ENCODE measurements around the gene LEMD2. TPM values are rescaled to one million over a fixed set of nuclear protein-coding genes. Genes with fewer than 3 reads are reported as not detected.

Gene LEMD2
- total and polyA plus RNA-seq, 12 donors, result 32.4 to 121 (median 60.0) TPM

GRCh38 chr6:33727932-33728331 lies 61.0 kb downstream of the LEMD2 start:
- H3K4me3 ChIP-seq, result no peak overlapping the region
- no peaks in the 10 kb centered on the region for H3K27me3 ChIP-seq
- no peaks in the 10 kb centered on the region for H3K9me3 ChIP-seq (replicated peaks in 1 of 3)
- no peak overlapping the region for H3K27ac ChIP-seq
- DNase-seq, result peak in 2 of 7 donors; percentile 41 to 51
- 25 to 67% (median 47%) methylated on average over 3 to 11 of the region's 11 CpGs for WGBS, 4 donors
- TF ChIP-seq CTCF (IDR thresholded peaks at IDR 0.05), result no peak
- TF ChIP-seq POLR2A (IDR thresholded peaks at IDR 0.05), result no peak
- H3K4me1 ChIP-seq (replicated peaks in 1 of 2), result peaks cover 0 to 6% of the 10 kb centered on the region in 2 donors
- intact Hi-C loops (cut with DNase I), result no loop called here
- no peaks in the 10 kb centered on the region for H3K36me3 ChIP-seq (replicated peaks in 1 of 2)

GRCh38 chr6:33727126-33727525 lies 61.8 kb downstream of the LEMD2 start:
- intact Hi-C loops (cut with DNase I), result no loop called here
- 79 to 95% (median 85%) methylated on average over 4 to 7 of the region's 7 CpGs for WGBS, 4 donors
- peaks cover 0 to 6% of the 10 kb centered on the region in 2 donors for H3K4me1 ChIP-seq (replicated peaks in 1 of 2)

GRCh38 chr6:33726696-33727095 lies 62.2 kb downstream of the LEMD2 start:
- no peaks in the 10 kb centered on the region for H3K36me3 ChIP-seq (replicated peaks in 1 of 2)
- TF ChIP-seq CTCF (IDR thresholded peaks at IDR 0.05), result no peak
- TF ChIP-seq POLR2A (IDR thresholded peaks at IDR 0.05), result no peak
- H3K9me3 ChIP-seq (replicated peaks in 1 of 3), result no peaks in the 10 kb centered on the region
- no peak for DNase-seq
- H3K4me3 ChIP-seq, result no peak overlapping the region
- H3K27me3 ChIP-seq, result no peaks in the 10 kb centered on the region
- peaks cover 0 to 6% of the 10 kb centered on the region in 2 donors for H3K4me1 ChIP-seq (replicated peaks in 1 of 2)
- intact Hi-C loops (cut with DNase I), result no loop called here
- H3K27ac ChIP-seq, result no peak overlapping the region
- WGBS, 4 donors, result 90 to 95% (median 93%) methylated on average over 7 to 15 of the region's 15 CpGs

More at GRCh38 chr6:33727126-33727525, 61.8 kb downstream of the LEMD2 start:
- no peak overlapping the region for H3K4me3 ChIP-seq
- TF ChIP-seq POLR2A (IDR thresholded peaks at IDR 0.05) (no peak), CTCF (IDR thresholded peaks at IDR 0.05) (no peak)
- H3K27ac ChIP-seq, result no peak overlapping the region
- H3K36me3 ChIP-seq (replicated peaks in 1 of 2), result no peaks in the 10 kb centered on the region
- H3K27me3 ChIP-seq, result no peaks in the 10 kb centered on the region
- DNase-seq, result no peak
- no peaks in the 10 kb centered on the region for H3K9me3 ChIP-seq (replicated peaks in 1 of 3)

- Histone ChIP-seq H3K9me3 (replicated peaks in 1 of 3) (no peaks in the 10 kb centered on the region), H3K4me1 (replicated peaks in 1 of 2) (peaks cover 0 to 6% of the 10 kb centered on the region in 2 donors), H3K27ac (no peak overlapping the region), H3K36me3 (replicated peaks in 1 of 2) (no peaks in the 10 kb centered on the region), H3K4me3 (no peak overlapping the region), H3K27me3 (no peaks in the 10 kb centered on the region)
- WGBS, 4 donors, result 73 to 83% (median 81%) methylated on average over 6 to 7 of the region's 7 CpGs
- DNase-seq, result no peak
- intact Hi-C loops (cut with DNase I), result no loop called here
- TF ChIP-seq CTCF (IDR thresholded peaks at IDR 0.05), result no peak
- no peak for TF ChIP-seq POLR2A (IDR thresholded peaks at IDR 0.05)
Observed at GRCh38 chr6:33725891-33726673, 62.8 kb downstream of the LEMD2 start.
